ENCODE results near the gene EXOC3L4.

- TF ChIP-seq, protein P1, sequence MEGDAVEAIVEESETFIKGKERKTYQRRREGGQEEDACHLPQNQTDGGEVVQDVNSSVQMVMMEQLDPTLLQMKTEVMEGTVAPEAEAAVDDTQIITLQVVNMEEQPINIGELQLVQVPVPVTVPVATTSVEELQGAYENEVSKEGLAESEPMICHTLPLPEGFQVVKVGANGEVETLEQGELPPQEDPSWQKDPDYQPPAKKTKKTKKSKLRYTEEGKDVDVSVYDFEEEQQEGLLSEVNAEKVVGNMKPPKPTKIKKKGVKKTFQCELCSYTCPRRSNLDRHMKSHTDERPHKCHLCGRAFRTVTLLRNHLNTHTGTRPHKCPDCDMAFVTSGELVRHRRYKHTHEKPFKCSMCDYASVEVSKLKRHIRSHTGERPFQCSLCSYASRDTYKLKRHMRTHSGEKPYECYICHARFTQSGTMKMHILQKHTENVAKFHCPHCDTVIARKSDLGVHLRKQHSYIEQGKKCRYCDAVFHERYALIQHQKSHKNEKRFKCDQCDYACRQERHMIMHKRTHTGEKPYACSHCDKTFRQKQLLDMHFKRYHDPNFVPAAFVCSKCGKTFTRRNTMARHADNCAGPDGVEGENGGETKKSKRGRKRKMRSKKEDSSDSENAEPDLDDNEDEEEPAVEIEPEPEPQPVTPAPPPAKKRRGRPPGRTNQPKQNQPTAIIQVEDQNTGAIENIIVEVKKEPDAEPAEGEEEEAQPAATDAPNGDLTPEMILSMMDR (IDR thresholded peaks at IDR 0.05; ENCODE audit: insufficient read depth, low read depth, low read length), result no peak
- TF ChIP-seq EZH2 (IDR thresholded peaks at IDR 0.05; ENCODE audit: insufficient read depth, low read length), result no peak
These were observed 16.8 kb downstream of the EXOC3L4 start for GRCh38 chr14:103111232-103111868.

Measured in astrocyte (in vitro differentiated cells and primary cell).